Stomach (tissue), 4 donors: ENCODE data around the gene STK32C.

Experiments used
- CTCF ChIP-seq, 7 experiments: fragments of 450-650 bp in 4 of 7; fragments of 200-600 bp in 3 of 7; sonication (generic) in 3 of 7; IDR thresholded peaks; one replicate each; pipeline ENCODE4 v1.5.1; 2016 to 2019; ENCODE audit warnings: antibody characterized with exemption in 7 of 7, control low read depth in 2 of 7, mild to moderate bottlenecking in 1 of 7
- EP300 ChIP-seq: sonication (generic); formaldehyde crosslinking; IDR thresholded peaks from one replicate; pipeline ENCODE4 v1.6.1; 2017; ENCODE audit warnings: antibody characterized with exemption
- POLR2A ChIP-seq, 4 donors: fragments of 450-650 bp; IDR thresholded peaks; one replicate each; pipeline ENCODE4 v1.6.1; 2016; ENCODE audit warnings: antibody characterized with exemption in 4 of 4, control low read depth in 2 of 4, mild to moderate bottlenecking in 1 of 4, moderate library complexity in 1 of 4
- POLR2AphosphoS5 ChIP-seq, 3 donors: sonication (generic); formaldehyde crosslinking; IDR thresholded peaks; one replicate each; pipeline ENCODE4 v1.6.1; 2016; ENCODE audit warnings: antibody characterized with exemption in 3 of 3

- TF ChIP-seq CTCF (IDR thresholded peaks at IDR 0.05) = no peak
- no peak for TF ChIP-seq POLR2A (IDR thresholded peaks at IDR 0.05)
- TF ChIP-seq EP300 = no peak
- TF ChIP-seq POLR2AphosphoS5 (IDR thresholded peaks at IDR 0.05) = no peak
These were observed 78.7 kb downstream of the STK32C start for GRCh38 chr10:132229096-132229495.
